DOHH2 (cell line): Measurements from ENCODE around the gene P3H3.

Experiments
- H3F3A ChIP-seq: fragments of 200-600 bp; sonication (generic), shearing (Covaris generic); 2 replicates; pipeline ENCODE4 v1.6.0; 2016; ENCODE audit warnings: antibody characterized with exemption, mild to moderate bottlenecking; ENCODE audit not compliant: control insufficient read depth, insufficient read depth
- H3K27ac ChIP-seq: fragments of 200-600 bp; sonication (generic); 2 replicates; pipeline ENCODE4 v1.5.1; 2014; ENCODE audit warnings: low read depth, mild to moderate bottlenecking, low read length, moderate library complexity
- H3K27me3 ChIP-seq: fragments of 200-600 bp; sonication (generic); 2 replicates; pipeline ENCODE4 v1.6.1; 2014; ENCODE audit warnings: mild to moderate bottlenecking, low read length, mixed read lengths; ENCODE audit not compliant: control insufficient read depth
- H3K36me3 ChIP-seq: fragments of 200-600 bp; sonication (generic); 2 replicates; pipeline ENCODE4 v1.6.1; 2014; ENCODE audit warnings: mild to moderate bottlenecking, low read length, moderate library complexity, mixed read lengths; ENCODE audit not compliant: control insufficient read depth
- H3K4me1 ChIP-seq: fragments of 200-600 bp; sonication (generic); 2 replicates; pipeline ENCODE4 v1.6.1; 2014; ENCODE audit warnings: mild to moderate bottlenecking, low read length, mixed read lengths; ENCODE audit not compliant: control insufficient read depth
- H3K4me2 ChIP-seq: fragments of 200-600 bp; sonication (generic); 2 replicates; pipeline ENCODE4 v1.6.0; 2014; ENCODE audit warnings: mild to moderate bottlenecking, low read length, moderate library complexity
- H3K4me3 ChIP-seq: fragments of 200-600 bp; sonication (generic); 2 replicates; pipeline ENCODE4 v1.5.1; 2014; ENCODE audit warnings: mild to moderate bottlenecking, low read length, mixed read lengths
- H3K79me2 ChIP-seq: fragments of 200-600 bp; sonication (generic); 2 replicates; pipeline ENCODE4 v1.6.1; 2014; ENCODE audit warnings: mild to moderate bottlenecking, low read length, mixed read lengths; ENCODE audit not compliant: control insufficient read depth
- H3K9me2 ChIP-seq: fragments of 200-600 bp; sonication (generic); replicated peaks from 2 replicates; pipeline ENCODE4 v1.6.1; 2014; ENCODE audit warnings: mild to moderate bottlenecking, low read length, mixed read lengths; ENCODE audit not compliant: control insufficient read depth
- H3K9me3 ChIP-seq: fragments of 200-600 bp; sonication (generic); 2 replicates; pipeline ENCODE4 v1.6.1; 2014; ENCODE audit warnings: antibody characterized with exemption, low read length, mixed read lengths; ENCODE audit not compliant: control insufficient read depth, insufficient read depth
- H4K20me1 ChIP-seq: fragments of 200-600 bp; sonication (generic); 2 replicates; pipeline ENCODE4 v1.6.0; 2014; ENCODE audit warnings: low read depth, mild to moderate bottlenecking, antibody characterized with exemption, low read length, moderate library complexity; ENCODE audit not compliant: control insufficient read depth, insufficient read depth
- CTCF ChIP-seq: fragments of 200-600 bp; sonication (generic); IDR thresholded peaks from one replicate; pipeline ENCODE4 v1.5.1; 2014; ENCODE audit warnings: antibody characterized with exemption, mild to moderate bottlenecking, low read depth, low read length; ENCODE audit not compliant: poor library complexity, severe bottlenecking
- EZH2phosphoT487 ChIP-seq: fragments of 200-600 bp; sonication (generic); IDR thresholded peaks from 2 replicates; pipeline ENCODE4 v1.6.1; 2017; ENCODE audit warnings: borderline replicate concordance, mild to moderate bottlenecking, antibody characterized with exemption, low read length, moderate library complexity, mixed read lengths

The P3H3 gene

DNA sequence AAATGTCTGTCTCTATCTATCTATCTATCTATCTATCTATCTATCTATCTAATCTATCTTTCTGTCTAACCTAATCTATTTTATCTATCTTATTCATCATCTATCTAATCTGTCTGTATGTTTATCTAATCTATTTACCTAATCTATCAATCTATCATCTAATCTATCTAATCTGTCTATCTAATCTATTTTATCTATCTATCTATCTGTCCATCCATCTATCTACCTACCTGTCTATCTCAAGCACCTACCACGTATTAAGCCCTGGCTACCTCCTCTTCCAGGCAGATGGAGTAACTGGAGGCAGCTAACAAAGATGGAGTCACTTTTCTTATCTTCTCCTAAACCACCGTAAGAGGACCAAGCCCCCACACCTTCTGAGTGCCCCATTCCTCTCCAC is 33.1 kb upstream of the P3H3 start:
- H3K79me2 ChIP-seq: no peaks in the 10 kb centered on the region
- no peaks in the 10 kb centered on the region for H4K20me1 ChIP-seq
- no peak overlapping the region for H3K27ac ChIP-seq
- H3F3A ChIP-seq: no peaks in the 10 kb centered on the region
- H3K27me3 ChIP-seq: peaks cover 36% of the 10 kb centered on the region
- H3K4me1 ChIP-seq: peaks cover 13% of the 10 kb centered on the region
- H3K4me3 ChIP-seq: no peak overlapping the region
- H3K4me2 ChIP-seq: no peak overlapping the region
- no peaks in the 10 kb centered on the region for H3K36me3 ChIP-seq
- no peaks in the 10 kb centered on the region for H3K9me2 ChIP-seq
- H3K9me3 ChIP-seq: no peaks in the 10 kb centered on the region
- no peak for TF ChIP-seq EZH2phosphoT487
- no peak for TF ChIP-seq CTCF

- peaks cover 13% of the 10 kb centered on the region for H3K4me1 ChIP-seq
- H3K27ac ChIP-seq: no peak overlapping the region
- no peaks in the 10 kb centered on the region for H4K20me1 ChIP-seq
- H3K9me3 ChIP-seq: no peaks in the 10 kb centered on the region
- H3K4me2 ChIP-seq: no peak overlapping the region
- TF ChIP-seq CTCF (no peak), EZH2phosphoT487 (no peak)
- no peaks in the 10 kb centered on the region for H3F3A ChIP-seq
- no peaks in the 10 kb centered on the region for H3K36me3 ChIP-seq
- no peaks in the 10 kb centered on the region for H3K9me2 ChIP-seq
- H3K4me3 ChIP-seq: no peak overlapping the region
- no peaks in the 10 kb centered on the region for H3K79me2 ChIP-seq
- H3K27me3 ChIP-seq: peaks cover 31% of the 10 kb centered on the region
These were observed 31.6 kb upstream of the P3H3 start for GRCh38 chr12:6796576-6796975.

DNA sequence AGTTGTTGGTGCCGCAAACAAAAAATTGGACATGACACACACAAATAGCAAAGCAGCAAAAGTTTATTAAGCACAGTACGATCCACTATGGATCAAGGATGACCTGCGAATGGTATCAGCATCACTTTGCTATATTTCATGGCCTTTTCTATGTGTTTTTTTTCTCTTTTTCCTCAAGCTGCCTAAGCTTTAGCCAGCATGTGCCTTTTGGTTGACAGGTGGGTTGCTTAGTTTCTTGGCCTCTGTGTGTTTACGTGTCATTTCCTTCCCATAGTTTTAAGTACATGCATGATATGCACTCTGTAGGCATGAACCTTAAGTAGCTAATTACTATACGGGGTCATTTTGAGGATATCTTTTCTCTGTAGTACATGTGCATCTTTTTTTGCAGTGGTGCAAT is 29.1 kb upstream of the P3H3 start:
- no peaks in the 10 kb centered on the region for H3K9me3 ChIP-seq
- no peaks in the 10 kb centered on the region for H3F3A ChIP-seq
- H3K9me2 ChIP-seq: no peaks in the 10 kb centered on the region
- no peaks in the 10 kb centered on the region for H3K79me2 ChIP-seq
- H3K4me3 ChIP-seq: no peak overlapping the region
- TF ChIP-seq CTCF: no peak
- TF ChIP-seq EZH2phosphoT487: no peak
- H3K27ac ChIP-seq: no peak overlapping the region
- H4K20me1 ChIP-seq: no peaks in the 10 kb centered on the region
- H3K4me1 ChIP-seq: no peaks in the 10 kb centered on the region
- peaks cover 13% of the 10 kb centered on the region for H3K27me3 ChIP-seq
- no peak overlapping the region for H3K4me2 ChIP-seq
- H3K36me3 ChIP-seq: no peaks in the 10 kb centered on the region

DNA sequence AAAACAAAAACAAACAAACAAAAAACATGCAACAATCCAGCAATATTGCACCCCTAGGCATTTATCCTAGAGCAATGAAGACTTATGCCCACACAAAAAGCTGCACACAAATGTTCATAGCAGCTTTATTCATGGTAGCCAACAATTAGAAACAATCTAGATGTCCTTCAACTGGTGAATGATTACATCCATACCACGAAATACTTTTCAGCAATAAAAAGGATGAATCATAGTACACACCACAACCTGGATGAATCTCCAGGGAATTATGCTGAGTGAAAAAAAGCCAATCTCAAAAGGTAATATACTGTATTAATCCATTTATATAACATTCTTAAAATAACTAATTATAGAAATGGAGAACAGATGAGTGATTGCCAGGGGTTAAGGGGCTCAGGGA is 21.0 kb upstream of the P3H3 start:
- Histone ChIP-seq H3K27ac (no peak overlapping the region), H3K9me3 (no peaks in the 10 kb centered on the region), H3K36me3 (no peaks in the 10 kb centered on the region), H3F3A (no peaks in the 10 kb centered on the region), H3K79me2 (no peaks in the 10 kb centered on the region), H3K9me2 (no peaks in the 10 kb centered on the region), H3K27me3 (peaks cover 5% of the 10 kb centered on the region), H3K4me1 (peaks cover 1% of the 10 kb centered on the region), H4K20me1 (no peaks in the 10 kb centered on the region), H3K4me2 (no peak overlapping the region), H3K4me3 (no peak overlapping the region)
- TF ChIP-seq CTCF: no peak
- no peak for TF ChIP-seq EZH2phosphoT487
